22Rv1 (cell line): ENCODE results near the gene MYH14.

Source experiments
- H3K27ac ChIP-seq: fragments of 450-650 bp; 2 replicates; pipeline ENCODE4 v1.5.1; 2017
- CTCF ChIP-seq: fragments of 450-650 bp; IDR thresholded peaks from 2 replicates; pipeline ENCODE4 v1.5.1; 2017; ENCODE audit warnings: mild to moderate bottlenecking
- ZFX ChIP-seq: fragments of 450-650 bp; IDR thresholded peaks from 2 replicates; pipeline ENCODE4 v1.6.1; 2017; ENCODE audit warnings: antibody characterized with exemption, borderline replicate concordance

MYH14 gene

DNA sequence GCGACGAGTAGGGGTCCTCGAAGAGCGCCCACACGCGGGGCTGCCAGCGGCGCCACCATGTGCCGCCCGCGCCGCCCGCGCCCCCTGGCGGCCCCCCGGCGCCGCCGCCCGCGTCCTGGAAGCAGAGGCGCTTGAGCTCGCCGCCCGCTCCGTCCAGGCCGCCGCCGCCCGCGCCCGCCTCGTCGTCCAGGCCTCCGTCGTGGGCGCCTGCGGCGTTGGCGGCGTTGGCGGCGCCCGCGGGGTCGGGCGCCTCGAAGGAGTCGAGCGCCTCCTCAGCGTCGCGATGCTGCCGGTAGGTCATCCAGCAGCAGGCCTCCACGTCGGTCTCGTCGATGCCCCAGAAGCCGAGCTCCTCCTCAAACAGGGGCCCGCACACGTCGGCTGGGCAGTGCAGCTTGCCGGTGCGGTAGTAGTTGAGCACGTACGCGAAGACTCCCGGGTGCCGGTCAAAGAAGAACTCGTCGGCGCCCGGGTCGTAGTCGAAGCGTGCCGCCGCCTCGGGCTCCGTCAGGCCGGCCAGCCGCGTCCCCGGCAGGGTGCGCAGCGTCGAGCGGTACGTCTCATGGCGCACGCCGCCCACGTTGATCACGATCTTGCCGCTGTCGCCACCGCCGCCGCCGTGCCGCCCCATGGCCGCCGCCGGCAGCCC is 124.9 kb downstream of the MYH14 start:
- TF ChIP-seq ZFX (no peak), CTCF (peak; percentile 72)
- H3K27ac ChIP-seq, result peak overlapping the region; percentile 80

DNA sequence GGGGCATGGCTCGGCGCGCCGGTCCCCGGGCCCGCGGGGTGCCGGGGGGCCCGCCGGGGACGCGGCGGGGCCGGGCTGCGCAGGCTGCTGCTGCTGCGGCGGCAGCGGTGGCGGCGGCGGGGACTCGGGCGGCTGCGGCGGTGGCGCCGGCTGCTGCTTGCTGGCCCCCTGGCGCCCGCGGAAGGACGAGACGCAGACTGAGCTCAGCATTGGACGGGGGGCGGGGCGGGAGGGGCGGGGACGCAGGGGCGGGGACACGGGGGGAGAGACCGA is 125.4 kb downstream of the MYH14 start:
- TF ChIP-seq ZFX (no peak), CTCF (peak; percentile 14; the same call in 1 of the 2 replicates)
- peak overlapping the region; percentile 80 for H3K27ac ChIP-seq

- H3K27ac ChIP-seq, result peak within 1 kb of the TSS; percentile 95
- no peak for TF ChIP-seq ZFX
- TF ChIP-seq CTCF, result no peak
These were observed 125.9 kb downstream of the MYH14 start, which contains the start of gene KCNC3 for GRCh38 chr19:50329146-50329925. Gene KCNC3, minus strand, starts transcription at chr19:50329377. Its CDS starts 295 bp downstream, at chr19:50329082.

GRCh38 chr19:50329926-50330294 is 126.5 kb downstream of the MYH14 start:
- H3K27ac ChIP-seq, result peak overlapping the region; percentile 95

- peak overlapping the region; percentile 95 for H3K27ac ChIP-seq
- TF ChIP-seq CTCF (no peak), ZFX (no peak)
These were observed 127.1 kb downstream of the MYH14 start for GRCh38 chr19:50330365-50331078.

DNA sequence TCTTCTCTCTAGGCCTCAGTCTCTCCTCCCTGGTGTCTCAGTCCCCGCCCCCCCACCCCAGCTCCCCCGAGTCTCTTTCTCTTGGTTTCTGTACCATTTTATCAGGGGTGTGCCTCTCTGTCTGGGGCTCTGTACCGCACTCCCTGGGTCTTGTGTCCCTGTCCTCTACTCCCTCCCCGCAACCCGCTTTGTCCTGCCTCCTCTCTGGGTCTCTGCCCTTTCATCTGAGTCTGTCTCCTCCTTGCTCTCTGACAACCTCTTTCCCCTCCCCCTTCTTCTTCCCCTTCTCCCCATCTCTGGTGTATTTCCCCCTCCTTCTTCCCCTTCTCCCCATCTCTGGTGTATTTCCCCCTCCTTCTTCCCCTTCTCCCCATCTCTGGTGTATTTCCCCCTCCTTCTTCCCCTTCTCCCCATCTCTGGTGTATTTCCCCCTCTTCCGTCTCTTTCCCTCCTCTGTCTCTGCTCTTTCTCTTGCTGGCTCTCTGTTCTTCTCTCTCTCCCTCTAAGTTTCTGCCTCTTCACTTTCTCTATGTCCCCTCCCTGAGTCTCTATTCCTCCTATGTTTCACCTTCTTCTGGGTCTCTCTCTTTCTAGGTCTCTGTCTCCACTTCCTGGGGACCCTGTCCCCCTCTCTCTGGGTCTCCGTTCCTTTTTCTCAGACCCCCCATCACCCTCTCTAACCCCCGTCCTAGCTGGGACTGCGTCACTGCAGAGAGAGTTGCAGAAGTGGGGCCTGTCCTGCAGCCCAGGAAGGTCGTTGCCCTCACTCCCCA is 128.0 kb downstream of the MYH14 start:
- peak overlapping the region; percentile 95 for H3K27ac ChIP-seq
- TF ChIP-seq CTCF (no peak), ZFX (no peak)

DNA sequence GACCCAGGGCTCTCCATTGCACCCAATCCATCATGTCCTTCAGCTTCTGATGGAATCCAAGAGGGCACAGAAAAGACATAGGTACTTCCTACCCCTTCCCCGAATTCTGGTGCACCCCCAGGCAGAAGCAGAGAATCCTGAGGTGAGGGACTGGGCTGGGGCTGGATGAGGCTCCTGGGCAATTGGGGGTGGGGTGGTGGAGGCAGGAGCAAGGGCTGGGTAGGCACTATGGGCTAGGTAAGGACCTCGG is 128.5 kb downstream of the MYH14 start:
- TF ChIP-seq ZFX (no peak), CTCF (no peak)
- peak overlapping the region; percentile 95 for H3K27ac ChIP-seq
